ENCODE data around the gene GJC2.

The GJC2 gene

GRCh38 chr1:228194921-228195812 lies 45.4 kb downstream of the GJC2 start:
- DNase-seq (ENCODE audit: low read depth in 3 of 3) = no peak

DNA sequence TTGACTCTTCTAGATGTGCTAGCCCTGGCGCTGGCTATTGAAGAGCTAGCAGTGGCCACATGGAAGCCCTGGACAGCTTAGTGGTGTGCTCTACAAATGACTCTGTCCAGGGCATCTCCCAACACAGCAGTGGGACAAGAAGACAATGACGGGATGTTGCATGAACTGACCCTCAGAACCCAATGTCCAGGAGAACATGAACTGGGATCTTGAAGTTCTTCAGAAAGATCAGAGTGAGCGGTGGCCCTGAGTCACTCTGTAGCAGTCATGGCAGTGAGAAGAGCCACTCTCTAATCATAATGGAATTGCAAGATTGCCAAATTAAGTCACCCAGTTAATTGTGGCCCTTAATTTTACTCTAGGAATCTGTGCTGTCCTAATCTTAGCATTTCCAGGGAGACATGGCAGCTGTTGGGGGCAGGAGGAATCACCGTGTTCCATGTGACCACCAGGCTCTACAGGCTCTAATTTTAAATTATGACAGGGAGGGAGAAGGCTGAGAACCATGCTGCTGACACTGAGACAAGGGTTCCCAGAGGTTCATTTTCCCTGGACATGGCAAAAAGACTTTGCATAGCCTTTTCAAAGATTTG lies 47.9 kb downstream of the GJC2 start:
- DNase-seq (ENCODE audit: low read depth in 3 of 3) = no peak

DNA sequence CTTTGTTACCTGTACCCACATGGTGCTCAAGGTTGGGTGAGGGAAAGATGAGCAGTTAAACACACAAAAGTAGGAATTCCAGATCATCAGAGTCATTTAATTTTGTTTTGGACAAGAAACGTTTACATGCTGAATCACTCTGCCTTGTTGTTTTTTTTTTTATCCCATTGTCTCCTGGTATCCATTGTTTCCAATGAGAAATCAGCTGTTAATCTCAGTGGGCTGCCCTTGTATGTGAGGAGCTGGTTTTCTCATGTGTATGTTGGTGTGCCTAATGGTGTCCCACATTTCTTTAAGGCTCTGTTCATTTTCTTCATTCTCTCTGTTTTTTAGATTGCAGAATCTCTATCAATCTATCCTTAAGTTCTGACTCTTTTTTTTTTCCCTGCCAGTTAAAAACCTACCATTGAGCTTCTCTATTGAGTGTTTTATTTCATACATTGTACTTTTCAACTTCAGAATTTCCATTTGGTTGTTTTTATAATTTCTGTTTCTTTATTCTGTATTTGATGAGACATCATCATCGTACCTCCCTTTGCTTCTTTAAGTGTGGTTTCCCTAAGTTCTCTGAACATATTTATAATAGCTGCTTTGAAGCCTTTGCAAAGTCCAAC lies 49.4 kb downstream of the GJC2 start:
- no peak for DNase-seq (ENCODE audit: low read depth in 3 of 3)

GRCh38 chr1:228204958-228205357 lies 55.2 kb downstream of the GJC2 start:
- DNase-seq (ENCODE audit: low read depth in 3 of 3) = no peak

DNA sequence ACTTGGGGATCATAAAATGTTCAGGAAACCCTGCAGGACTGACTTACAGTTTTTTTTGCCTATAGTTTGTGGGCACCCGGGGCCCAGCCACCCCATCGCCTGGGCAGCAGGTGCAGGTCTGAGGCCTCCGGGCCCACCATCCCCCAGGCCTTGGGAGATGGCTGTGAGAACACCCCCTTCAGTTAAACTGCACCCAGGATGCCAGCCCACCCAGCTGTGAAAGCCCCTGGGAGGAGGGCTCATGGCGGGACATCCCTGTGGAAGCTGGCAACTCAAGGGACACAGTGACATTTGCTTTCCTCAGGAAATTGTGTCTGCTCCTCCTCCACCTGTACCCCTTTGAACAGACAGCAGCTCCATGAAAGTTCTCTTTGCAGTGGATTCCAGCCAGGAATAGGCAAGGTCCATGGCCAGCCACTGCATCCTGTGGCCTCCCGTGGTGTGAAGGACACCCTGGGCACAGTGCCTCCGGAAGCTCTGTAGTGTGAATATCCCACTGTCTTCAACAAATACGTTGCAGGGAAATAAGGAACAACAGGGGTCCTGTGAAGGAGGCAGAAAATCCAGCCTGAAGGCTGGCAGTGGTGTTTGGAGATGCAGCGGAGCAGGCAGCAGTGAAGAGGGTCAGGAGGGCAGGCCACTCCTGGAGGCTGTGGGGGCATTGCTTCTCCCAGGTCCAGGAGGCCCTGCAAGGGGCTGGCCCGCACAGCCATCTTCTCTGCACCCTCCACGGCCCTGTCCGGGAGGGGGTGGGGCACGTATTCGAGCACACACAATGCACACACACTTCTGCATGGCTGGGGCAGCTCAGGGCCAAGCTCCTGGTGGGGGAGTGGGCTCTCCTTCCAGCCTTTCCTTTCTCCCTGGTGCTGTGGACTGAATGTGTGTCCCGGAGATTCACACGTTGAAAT lies 56.1 kb downstream of the GJC2 start:
- no peak for DNase-seq (ENCODE audit: low read depth in 3 of 3)

DNA sequence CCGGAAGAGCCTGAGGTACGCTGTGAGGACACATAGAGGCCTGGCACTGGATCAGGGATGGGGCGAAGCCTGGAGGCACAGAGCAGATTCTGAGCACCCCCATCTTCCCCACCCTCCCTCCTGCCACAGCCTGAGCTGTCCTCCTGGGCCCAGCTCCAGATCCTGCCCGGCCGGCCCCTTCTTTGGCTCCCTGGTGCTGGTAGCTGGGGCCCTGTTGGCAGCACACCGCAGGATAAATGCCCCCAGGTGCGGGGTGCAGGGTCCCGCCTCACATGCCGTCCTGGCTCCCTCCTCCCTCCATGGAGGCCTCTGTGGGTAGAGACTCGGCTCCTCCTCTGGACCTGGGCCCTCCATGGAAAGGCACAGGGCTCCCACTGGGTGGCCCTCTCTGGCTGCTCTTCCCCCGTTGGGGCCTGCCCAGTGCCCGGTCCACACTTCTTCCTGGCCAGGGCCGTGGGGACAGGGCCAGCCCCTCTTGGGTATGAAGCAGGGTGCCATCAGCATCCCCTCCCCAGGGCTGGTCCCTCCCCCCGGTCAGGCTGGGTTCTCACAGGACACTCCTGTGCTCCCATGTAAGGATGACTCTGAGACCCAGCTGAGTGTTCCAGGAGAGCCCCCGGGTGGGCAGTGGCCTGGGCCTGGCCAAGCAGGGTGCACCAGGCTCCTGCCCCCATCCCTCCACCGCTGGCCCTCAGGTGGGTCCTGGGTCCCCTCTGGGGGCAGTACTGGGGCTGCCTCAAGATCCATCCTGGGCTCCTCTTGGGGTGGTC lies 57.0 kb downstream of the GJC2 start:
- no peak for DNase-seq (ENCODE audit: low read depth in 3 of 3)

GRCh38 chr1:228207381-228207810 lies 57.7 kb downstream of the GJC2 start:
- no peak for DNase-seq (ENCODE audit: low read depth in 3 of 3)

DNA sequence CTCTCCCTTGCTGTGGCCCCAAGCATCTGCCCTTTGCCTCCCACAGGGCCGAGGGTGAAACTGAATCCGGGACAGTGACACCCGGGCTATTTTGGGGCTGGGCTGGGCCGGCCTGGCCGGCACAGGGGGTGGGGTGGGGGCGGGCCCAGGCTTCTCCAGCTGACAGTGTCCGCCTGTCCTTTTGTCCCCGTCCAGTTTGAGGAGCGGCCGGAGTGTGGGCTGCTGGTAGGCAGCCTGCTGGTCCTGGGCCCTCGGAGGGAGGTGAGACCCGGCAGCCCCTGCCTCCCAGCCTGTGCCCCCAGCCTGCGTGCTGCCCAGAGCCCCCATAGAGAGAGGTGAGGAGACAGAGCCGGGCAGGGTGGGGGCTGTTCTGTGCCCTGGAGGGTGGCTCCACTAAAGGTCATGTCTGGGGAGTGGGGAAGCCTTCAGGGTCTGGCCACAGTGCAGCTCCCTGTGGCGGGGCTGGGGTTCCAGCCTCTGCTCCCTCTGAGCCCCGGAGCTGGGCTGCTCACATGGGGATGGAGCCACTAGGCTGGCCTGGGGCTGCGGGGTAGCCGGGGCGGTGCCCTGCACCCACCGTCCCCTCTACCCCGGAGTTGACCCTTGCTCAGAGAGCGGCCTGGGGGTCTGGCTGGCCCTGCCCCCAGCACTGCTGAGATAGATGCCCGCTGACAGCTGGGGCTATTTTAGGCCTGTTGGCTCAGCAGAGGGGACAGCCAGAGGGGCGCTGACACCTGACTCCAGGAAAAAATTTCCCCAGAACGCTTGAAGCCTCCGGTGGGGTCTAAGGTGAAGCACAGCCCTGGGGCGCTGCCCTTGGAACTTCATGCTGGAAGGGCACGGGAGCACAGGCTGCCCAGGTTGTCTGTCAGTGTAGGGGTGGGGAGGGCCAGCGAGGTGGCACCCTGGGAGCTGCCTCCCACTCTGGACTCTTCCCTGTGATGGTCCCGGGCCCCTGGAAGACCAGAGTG lies 58.4 kb downstream of the GJC2 start, which contains the start of gene OBSCN:
Gene OBSCN (plus strand): TSS at position 194 of the 971 bp plus-strand sequence. CDS start 3,740 bp downstream, outside the sequence.
- DNase-seq (ENCODE audit: low read depth in 3 of 3) = no peak

GRCh38 chr1:228208831-228209551 lies 59.3 kb downstream of the GJC2 start:
- no peak for DNase-seq (ENCODE audit: low read depth in 3 of 3)
